Measurements from ENCODE around the gene RPL31.

- TF ChIP-seq, protein P1, sequence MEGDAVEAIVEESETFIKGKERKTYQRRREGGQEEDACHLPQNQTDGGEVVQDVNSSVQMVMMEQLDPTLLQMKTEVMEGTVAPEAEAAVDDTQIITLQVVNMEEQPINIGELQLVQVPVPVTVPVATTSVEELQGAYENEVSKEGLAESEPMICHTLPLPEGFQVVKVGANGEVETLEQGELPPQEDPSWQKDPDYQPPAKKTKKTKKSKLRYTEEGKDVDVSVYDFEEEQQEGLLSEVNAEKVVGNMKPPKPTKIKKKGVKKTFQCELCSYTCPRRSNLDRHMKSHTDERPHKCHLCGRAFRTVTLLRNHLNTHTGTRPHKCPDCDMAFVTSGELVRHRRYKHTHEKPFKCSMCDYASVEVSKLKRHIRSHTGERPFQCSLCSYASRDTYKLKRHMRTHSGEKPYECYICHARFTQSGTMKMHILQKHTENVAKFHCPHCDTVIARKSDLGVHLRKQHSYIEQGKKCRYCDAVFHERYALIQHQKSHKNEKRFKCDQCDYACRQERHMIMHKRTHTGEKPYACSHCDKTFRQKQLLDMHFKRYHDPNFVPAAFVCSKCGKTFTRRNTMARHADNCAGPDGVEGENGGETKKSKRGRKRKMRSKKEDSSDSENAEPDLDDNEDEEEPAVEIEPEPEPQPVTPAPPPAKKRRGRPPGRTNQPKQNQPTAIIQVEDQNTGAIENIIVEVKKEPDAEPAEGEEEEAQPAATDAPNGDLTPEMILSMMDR (IDR thresholded peaks at IDR 0.05): no peak
- no peak for TF ChIP-seq POLR2A (IDR thresholded peaks at IDR 0.05)
Measured at GRCh38 chr2:101002562-101003277, 631 bp downstream of the RPL31 start.
